Measurements from ENCODE around the gene SYTL2.
A peak's percentile ranks its signal among the peaks of the same experiment; 100 is the strongest.
"Not testable (repeated sequence)": the region's sequence is repeated elsewhere in the genome, so short reads cannot be mapped to it uniquely, and the experiment has no call there.

Gene SYTL2

DNA sequence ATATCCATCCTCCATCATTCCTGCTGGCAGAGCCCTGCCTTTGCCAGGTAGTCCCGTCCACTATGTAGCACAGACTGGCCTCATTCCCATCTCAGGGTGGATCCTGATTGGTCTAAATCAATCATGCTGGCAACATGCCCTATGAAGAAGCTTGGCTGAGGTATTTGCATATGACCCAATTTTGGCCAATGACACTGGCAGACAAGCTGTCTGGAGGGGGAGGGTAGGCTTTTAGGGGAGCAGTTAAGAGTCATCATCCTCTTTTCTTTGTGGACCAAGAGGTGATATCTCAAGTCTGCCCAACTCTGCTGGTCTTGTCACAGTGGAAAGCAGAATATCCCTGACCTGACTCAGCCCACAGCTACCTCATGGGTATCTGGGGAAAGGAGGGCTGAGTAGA, 130.0 kb downstream of the SYTL2 start:
- peak; percentile 75 for DNase-seq

GRCh38 chr11:85679576-85679975, 131.4 kb downstream of the SYTL2 start:
- DNase-seq, result no peak

DNA sequence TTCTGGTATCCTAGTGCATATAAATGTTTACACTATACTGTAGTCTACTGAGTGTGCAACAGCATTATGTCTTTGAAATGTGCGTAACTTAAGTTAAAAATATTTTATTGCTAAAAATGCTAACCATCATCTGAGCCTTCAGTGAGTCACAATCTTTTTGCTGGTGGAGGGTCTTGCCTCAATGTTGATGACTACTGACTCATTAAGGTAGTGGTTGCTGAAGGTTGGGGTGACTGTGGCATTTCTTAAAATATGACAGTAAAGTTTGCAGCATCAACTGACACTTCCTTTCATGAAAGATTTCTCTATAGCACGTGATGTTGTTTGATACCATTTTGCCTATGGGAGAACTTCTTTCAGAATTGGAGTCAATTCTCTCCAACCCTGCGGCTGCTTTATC, 137.5 kb downstream of the SYTL2 start:
- DNase-seq, result no peak

DNA sequence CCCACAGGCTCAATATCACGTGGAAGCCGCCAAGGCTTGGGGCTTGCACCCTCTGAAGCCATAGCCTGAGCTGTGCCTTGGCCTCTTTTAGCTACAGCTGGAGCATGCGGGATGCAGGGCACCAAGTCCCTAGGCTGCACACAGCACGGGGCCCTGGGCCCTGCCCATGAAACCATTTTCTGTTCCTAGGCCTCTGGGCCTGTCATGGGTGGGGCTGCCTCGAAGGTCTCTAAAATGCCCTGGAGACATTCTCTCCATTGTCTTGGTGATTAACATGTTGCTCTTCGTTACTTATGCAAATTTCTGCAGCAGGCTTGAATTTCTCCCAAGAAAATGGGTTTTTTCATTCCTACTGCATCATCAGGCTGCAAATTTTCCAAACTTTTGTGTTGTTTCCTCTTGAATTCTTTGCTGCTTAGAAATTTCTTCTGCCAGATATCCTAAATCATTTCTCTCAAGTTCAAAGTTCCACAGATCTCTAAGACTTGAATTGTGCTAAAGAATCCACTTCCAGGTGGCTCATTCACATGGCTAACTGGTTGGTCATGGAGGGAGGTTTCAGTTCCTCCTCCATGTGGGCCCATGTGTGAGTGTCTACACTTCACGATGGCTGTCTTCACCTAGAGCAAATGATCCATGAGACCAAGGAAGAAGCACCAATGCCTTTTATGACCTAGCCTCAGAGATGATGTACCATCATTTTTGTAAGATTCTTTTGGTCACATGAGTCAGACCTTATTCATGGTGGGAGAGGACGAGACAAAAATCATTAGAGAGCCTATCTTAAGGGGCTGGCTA, 138.6 kb downstream of the SYTL2 start:
- DNase-seq, result no peak

DNA sequence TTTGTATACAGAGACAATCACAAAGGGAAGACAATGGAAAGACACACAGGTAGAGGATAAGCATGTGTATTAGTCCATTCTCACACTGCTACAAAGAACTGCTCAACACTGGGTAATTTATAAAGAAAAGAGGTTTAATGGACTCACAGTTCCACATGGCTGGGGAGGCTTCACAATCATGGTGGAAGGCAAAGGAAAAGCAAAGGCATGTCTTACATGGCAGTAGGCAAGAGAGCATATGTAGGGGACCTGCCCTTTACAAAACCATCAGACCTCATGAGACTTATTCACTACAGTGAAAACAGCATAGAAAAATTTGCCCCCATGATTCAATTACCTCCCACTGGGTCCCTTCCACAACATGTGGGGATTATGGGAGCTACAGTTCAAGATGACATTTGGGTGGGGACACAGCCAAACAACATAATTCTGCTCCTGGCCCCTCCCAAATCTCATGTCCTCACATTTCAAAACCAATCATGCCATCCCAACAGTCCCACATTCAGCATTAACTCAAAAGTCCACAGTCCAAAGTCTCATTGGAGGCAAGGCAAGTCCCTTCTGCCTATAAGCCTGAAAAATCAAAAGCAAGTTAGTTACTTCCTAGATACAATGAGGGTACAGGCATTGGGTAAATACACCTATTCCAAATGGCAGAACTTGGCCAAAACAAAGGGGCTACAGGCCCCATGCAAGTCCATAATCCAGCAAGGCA, 139.8 kb downstream of the SYTL2 start:
- not testable (repeated sequence) for DNase-seq

DNA sequence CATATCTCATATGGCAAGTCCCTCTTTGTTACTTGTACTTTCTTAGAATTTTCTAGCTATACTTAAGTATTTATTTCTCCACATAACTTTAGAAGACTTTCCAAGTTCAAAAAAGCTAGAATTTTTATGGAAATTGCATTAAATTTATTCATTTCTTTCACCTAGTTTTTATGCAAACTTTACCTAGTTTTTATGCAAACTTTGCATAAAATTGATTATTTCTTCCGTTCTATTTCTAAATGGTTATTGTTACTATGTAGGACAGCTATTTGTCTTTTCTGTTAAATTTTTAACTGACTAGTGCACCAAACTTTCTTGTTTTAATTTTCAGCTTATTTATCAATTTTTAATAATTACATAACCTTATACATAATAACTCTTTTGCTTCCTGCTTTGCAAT, 142.8 kb downstream of the SYTL2 start:
- DNase-seq, result no peak

DNA sequence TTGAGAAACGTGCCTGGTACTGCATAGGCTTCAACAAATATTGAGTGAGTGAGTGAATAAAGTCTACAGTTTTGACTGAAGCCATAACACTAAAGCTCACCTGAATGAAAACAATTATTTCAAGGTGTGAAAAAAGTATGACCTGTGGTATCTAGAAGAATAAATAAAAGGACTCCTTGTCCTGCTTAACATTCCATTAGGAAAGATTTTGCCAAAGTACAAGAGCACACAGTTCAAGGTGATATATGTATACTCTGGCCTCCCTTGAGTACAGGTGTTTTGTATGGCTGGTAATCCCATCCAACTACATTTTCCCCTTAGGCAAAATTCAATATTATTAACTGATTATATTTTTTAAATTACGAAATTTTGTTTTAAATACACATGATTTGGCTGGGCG, 144.3 kb downstream of the SYTL2 start:
- no peak for DNase-seq

DNA sequence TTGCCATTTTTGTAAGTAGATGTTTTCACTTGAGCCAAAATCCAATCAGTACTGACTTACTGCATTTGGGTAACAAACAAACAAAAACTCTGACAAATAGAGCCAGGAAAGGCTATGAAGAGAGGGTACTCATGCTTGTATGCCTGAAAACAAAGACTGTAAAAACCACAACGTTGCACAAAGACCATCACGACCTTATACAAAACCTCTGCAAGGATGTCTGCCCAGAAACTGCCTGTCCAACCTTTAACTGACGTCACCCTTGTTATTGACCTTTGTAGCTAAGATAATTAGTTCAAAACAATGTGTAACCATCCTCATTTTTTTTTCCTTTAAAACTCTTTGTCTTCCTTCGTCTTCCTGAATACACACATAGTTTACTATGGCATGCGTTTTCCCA, 145.2 kb downstream of the SYTL2 start:
- no peak for DNase-seq

DNA sequence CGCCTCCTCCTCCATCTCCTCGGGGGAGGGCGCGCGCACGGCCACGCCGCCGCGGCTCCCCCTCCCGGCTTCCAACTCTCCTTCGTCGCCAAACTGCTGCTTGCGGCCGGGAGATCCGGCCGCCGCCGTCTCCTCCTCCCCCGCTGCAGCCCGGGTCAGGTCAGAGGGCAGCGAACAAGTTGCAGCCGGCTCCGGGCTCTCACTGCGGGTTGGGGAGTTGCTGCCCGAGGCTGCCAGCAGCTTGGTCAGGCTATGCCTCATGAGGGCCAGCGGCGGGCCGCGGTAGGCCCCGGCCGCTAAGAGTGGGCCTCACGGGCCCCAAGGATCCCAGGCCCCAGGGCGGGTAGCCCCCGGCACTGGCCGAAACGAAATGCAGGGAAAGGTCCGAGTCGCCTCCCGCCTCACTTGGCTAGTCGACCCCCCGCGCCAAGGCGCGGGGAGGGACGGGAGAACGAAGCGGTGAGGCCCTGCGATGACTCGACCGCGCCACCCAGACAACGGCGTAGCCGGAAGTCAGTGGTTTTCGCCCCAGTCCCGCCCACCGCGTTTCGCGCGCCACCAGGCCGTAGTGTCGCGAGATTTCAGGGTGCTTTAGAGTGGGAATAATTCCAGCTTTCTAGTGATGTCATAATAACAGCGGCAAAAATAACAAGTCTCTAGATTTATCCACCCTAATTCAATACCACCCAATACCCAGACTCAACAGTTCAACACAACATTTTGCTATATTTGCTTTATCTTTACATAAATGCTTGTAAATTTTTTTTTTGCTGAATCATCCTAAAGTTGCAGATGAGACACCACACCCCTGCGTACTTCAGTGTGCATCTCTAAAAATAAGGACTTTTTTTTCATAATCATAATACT, 146.1 kb downstream of the SYTL2 start, which contains the start of gene CREBZF:
Gene CREBZF (minus strand): TSS at position 515 of the 867 bp plus-strand sequence. CDS start 254 bp downstream, at position 261.
- peak; percentile 94 for DNase-seq

DNA sequence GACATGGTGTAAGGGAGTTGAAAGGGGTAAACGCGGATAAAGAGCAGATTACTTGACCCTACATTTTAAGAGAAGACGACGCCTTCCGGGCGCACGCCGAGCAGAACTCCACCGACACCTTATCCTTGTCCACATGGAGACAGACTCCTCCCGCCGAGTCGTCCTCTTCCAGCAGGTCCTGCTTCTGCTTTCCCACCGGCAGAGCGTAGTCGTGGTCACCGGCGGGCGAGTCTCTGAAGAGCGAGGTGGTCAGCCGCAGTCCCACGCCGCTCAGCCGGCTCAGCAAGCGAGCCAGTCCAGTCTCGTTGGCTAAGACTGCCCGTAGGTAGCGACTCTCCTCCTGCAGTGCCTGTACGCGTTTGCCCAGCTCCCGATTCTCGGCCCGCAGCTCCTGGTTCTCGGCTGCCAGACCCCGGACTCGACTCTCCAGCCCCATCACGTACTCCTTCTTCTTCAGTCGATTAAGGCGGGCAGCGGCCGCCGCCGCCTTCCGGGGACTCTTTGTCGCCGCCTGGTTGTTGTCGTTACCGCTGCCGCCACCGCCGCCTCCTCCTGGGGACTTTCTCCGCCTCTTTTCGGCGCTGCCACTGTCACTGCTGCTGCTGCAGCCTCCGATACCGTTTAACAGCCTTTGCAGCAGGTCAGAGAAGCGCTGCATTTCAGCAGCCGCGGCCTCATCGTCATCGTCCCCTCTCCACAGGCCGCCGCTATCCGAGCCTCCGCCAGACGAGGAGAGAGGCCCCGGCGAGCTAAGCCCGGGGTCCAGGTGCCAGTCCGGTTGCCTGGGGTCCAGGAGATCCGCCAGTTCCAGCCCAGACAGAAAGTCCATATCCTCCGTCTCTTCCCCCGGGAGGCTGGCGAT, 147.0 kb downstream of the SYTL2 start:
- peak; percentile 76 for DNase-seq

DNA sequence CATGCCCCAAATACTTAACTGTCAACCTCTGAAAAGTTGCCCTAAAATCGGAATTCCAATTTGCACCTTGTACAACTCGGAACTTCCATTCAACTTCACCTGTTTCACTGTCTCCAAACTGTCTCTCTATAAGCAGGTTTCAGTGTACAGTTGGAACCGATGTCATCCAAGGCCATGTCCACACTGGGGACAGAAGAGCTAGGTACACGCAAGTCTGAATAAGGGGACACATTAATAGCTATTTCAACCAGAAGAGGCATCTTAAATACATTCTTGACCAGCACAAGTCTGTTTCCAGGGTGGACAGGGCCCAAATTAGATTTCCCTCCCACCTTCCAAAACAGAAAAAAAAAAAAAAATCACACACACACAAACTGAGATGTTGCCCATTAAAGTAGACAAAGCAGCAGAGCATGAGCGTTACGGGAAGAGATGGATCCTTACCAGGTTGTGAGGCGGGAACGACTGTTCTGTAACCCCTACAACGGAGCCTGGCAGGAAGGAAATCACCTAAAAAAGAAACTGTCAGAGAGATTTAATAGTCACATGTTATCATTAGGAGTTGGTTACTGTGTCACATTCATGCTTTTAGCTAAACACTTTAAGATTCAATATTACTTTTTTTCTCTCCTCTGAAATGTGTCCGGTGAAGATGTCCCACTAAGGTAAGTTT, 147.7 kb downstream of the SYTL2 start:
- peak; percentile 11 for DNase-seq

- DNase-seq, result no peak
Observed at GRCh38 chr11:85661972-85662664, 148.8 kb downstream of the SYTL2 start.

- no peak for DNase-seq
Observed at GRCh38 chr11:85658180-85658579, 152.8 kb downstream of the SYTL2 start.

GRCh38 chr11:85656777-85657176, 154.2 kb downstream of the SYTL2 start:
- no peak for DNase-seq

DNA sequence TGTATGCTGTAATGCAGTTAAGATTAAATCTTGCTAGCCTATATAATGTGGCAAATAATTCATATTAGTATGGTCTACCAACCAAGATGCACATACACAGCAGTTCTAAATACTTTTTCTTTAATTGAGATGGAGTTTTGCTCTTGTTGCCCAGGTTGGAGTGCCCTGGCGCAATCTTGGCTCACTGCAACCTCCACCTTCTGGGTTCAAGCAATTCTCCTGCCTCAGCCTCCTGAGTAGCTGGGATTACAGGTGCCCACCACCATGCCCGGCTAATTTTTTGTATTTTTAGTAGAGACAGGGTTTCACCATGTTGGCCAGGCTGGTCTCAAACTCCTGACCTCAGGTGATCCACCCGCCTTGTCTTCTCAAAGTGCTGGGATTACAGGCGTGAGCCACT, 156.6 kb downstream of the SYTL2 start:
- not testable (repeated sequence) for DNase-seq

GRCh38 chr11:85652786-85653447, 158.0 kb downstream of the SYTL2 start:
- DNase-seq, result no peak

DNA sequence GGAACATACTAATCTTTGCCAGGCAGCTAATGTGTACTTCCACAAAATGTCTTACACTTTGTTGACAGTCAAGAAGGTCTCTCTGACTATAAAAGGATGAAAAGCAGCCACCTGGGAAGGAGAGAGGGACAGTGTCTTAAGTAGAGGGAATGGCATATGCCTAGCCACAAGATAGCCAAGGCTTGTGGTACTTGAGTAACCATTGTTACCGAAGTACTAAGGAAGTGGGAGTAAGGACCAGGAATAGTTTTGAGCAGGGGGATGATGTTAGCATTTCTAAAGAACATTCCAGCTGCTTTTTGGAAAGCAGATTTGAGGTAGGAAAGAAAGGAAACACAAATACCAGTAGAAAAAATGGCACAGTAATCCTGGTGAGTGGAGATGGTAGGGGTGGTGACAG, 159.8 kb downstream of the SYTL2 start:
- no peak for DNase-seq

GRCh38 chr11:85647604-85648299, 163.2 kb downstream of the SYTL2 start, which contains the start of gene TMEM126A:
TMEM126A (plus strand) TSS chr11:85647967; CDS start chr11:85650256, 2,289 bp downstream.
- DNase-seq, result peak; percentile 94

- no peak for DNase-seq
Observed at GRCh38 chr11:85647078-85647477, 163.9 kb downstream of the SYTL2 start.

Measured in NCI-H82 (cell line).